HepG2 (cell line): ENCODE data around the gene SP3. TPM values are rescaled to one million over a fixed set of nuclear protein-coding genes. Genes with fewer than 3 reads are reported as not detected.

Source experiments
- ATAC-seq: fragments of 200-7000 bp; cut with Tn5 transposase; 3 replicates; pipeline ENCODE4 v1.9.1; 2020; ENCODE audit warnings: mild to moderate bottlenecking, moderate library complexity
- BruUV-seq: library from RNA; stranded (reverse); fragments of 400-500 nt; replicated peaks from 2 replicates; lab custom pipeline; 2021; lab: Mats Ljungman, UMichigan
- CTCF ChIA-PET: fragments of 300-600 bp; formaldehyde crosslinking; extraction: SDS; loops from one replicate; lab custom pipeline; 2021; ENCODE audit warnings: low total read pairs, inconsistent platforms, low intra/inter-chr PET ratio; lab: Yijun Ruan, JAX
- POLR2A ChIA-PET: fragments of 350-600 bp; sonication (Branson Sonifier 250); formaldehyde crosslinking; loops from one replicate; lab custom pipeline; 2020; ENCODE audit warnings: antibody characterized with exemption, inconsistent platforms; lab: Yijun Ruan, JAX
- DNase-seq: peaks from one replicate; pipeline ENCODE4 v3.0.0-alpha.2; 2015; ENCODE audit warnings: low spot score
- FAIRE-seq: peaks from 3 replicates; lab custom pipeline; 2011; peaks lifted over from hg19 to GRCh38; lab: Jason Lieb, UNC
- H2AFZ ChIP-seq: one replicate; pipeline ENCODE4 v1.6.1; 2011; ENCODE audit warnings: low read length, inconsistent platforms
- H3K27ac ChIP-seq: fragments of 300-600 bp; 3 replicates; pipeline ENCODE4 v1.8.0; 2011; ENCODE audit warnings: mixed run types, mild to moderate bottlenecking, mixed read lengths, low read length, inconsistent platforms; ENCODE audit not compliant: insufficient read depth; ENCODE audit errors: extremely low read length
- H3K27me3 ChIP-seq, 2 experiments: fragments of 200-600 bp in 1 of 2; 2 replicates in 1 of 2; 3 replicates in 1 of 2; pipeline versions ENCODE4 v1.6.0 to v1.8.0; 2011; ENCODE audit warnings: low read length in 2 of 2, mild to moderate bottlenecking in 2 of 2, moderate library complexity in 2 of 2, inconsistent platforms in 1 of 2; ENCODE audit not compliant: insufficient read depth in 2 of 2, control insufficient read depth in 1 of 2
- H3K36me3 ChIP-seq, 2 experiments: fragments of 200-600 bp in 1 of 2; replicated peaks in 1 of 2; 2 replicates in 1 of 2; 3 replicates in 1 of 2; pipeline versions ENCODE4 v1.5.1 to v1.8.0; 2011; ENCODE audit warnings: low read length in 2 of 2, inconsistent platforms in 1 of 2; ENCODE audit not compliant: insufficient read depth in 2 of 2, control insufficient read depth in 1 of 2
- H3K4me1 ChIP-seq: 2 replicates; pipeline ENCODE4 v1.5.1; 2012; ENCODE audit warnings: low read length, inconsistent platforms; ENCODE audit not compliant: insufficient read depth
- H3K4me2 ChIP-seq: 2 replicates; pipeline ENCODE4 v1.6.0; 2011; ENCODE audit warnings: low read depth, low read length, inconsistent platforms
- H3K4me3 ChIP-seq, 3 experiments: fragments of 200-600 bp in 1 of 3; sonication (generic), shearing (Covaris generic) in 1 of 3; replicated peaks in 1 of 3; 2 replicates each; pipeline ENCODE4 v1.5.1; 2011 to 2016; ENCODE audit warnings: low read length in 3 of 3, inconsistent platforms in 2 of 3, low read depth in 2 of 3, mild to moderate bottlenecking in 2 of 3, control low read depth in 1 of 3, mixed read lengths in 1 of 3; ENCODE audit not compliant: insufficient read depth in 1 of 3
- H3K79me2 ChIP-seq: one replicate; pipeline ENCODE4 v1.6.1; 2011; ENCODE audit warnings: low read length, inconsistent platforms; ENCODE audit not compliant: insufficient read depth
- H3K9ac ChIP-seq: 2 replicates; pipeline ENCODE4 v1.6.0; 2011; ENCODE audit warnings: mild to moderate bottlenecking, low read depth, low read length, inconsistent platforms; ENCODE audit not compliant: insufficient read depth
- H3K9me3 ChIP-seq: 2 replicates; pipeline ENCODE4 v1.5.1; 2012; ENCODE audit warnings: mild to moderate bottlenecking, low read length
- H4K20me1 ChIP-seq: 2 replicates; pipeline ENCODE4 v1.6.0; 2011; ENCODE audit warnings: inconsistent platforms, mild to moderate bottlenecking, low read length, moderate library complexity; ENCODE audit not compliant: insufficient read depth
- AGO1 ChIP-seq: fragments of 200-400 bp; formaldehyde crosslinking; IDR thresholded peaks from 2 replicates; pipeline ENCODE4 v1.6.1; 2017; ENCODE audit warnings: mild to moderate bottlenecking, low read depth, low read length, moderate library complexity; ENCODE audit not compliant: poor library complexity, severe bottlenecking
- ARID4A ChIP-seq: sonication (generic); formaldehyde crosslinking; IDR thresholded peaks from 2 replicates; pipeline ENCODE4 v1.5.0; 2020; ENCODE audit warnings: mild to moderate bottlenecking, missing genetic modification reagents, borderline replicate concordance
- ASH2L ChIP-seq: fragments of 300-600, 200-600 bp; sonication (generic); IDR thresholded peaks from 2 replicates; pipeline ENCODE4 v1.7.0; 2017; ENCODE audit warnings: low read depth, mild to moderate bottlenecking, moderate library complexity, mixed read lengths, low read length; ENCODE audit not compliant: insufficient read length
- EED ChIP-seq: sonication (generic); formaldehyde crosslinking; IDR thresholded peaks from 2 replicates; pipeline ENCODE4 v1.5.0; 2020; ENCODE audit warnings: mild to moderate bottlenecking, missing genetic modification reagents
- ELF4 ChIP-seq: sonication (generic); formaldehyde crosslinking; IDR thresholded peaks from 2 replicates; pipeline ENCODE4 v1.5.0; 2020; ENCODE audit warnings: missing genetic modification reagents, mild to moderate bottlenecking, moderate library complexity, borderline replicate concordance
- IKZF1 ChIP-seq: fragments of 450-650 bp; IDR thresholded peaks from 2 replicates; pipeline ENCODE4 v1.7.1; 2016
- RELA ChIP-seq: sonication (generic); formaldehyde crosslinking; IDR thresholded peaks from 2 replicates; pipeline ENCODE4 v1.4.0; 2020; ENCODE audit warnings: missing genetic modification reagents
- TOPORS ChIP-seq: sonication (generic); formaldehyde crosslinking; IDR thresholded peaks from 2 replicates; pipeline ENCODE4 v1.8.0; 2023; ENCODE audit warnings: mild to moderate bottlenecking, missing genetic modification reagents
- TRIM22 ChIP-seq: fragments of 450-650 bp; IDR thresholded peaks from 2 replicates; pipeline ENCODE4 v1.6.1; 2017
- ZNF503 ChIP-seq: sonication (generic); formaldehyde crosslinking; IDR thresholded peaks from 2 replicates; pipeline ENCODE4 v1.4.0; 2020; ENCODE audit warnings: missing genetic modification reagents
- ZNF737 ChIP-seq: sonication (generic); formaldehyde crosslinking; IDR thresholded peaks from 2 replicates; pipeline ENCODE4 v1.5.0; 2020; ENCODE audit warnings: missing genetic modification reagents, mild to moderate bottlenecking, borderline replicate concordance
- WGBS: methylation state at CpG from one replicate; pipeline ENCODE4 v1.1.6; 2017; ENCODE audit warnings: low lambda C conversion rate; 5-methylcytosine and 5-hydroxymethylcytosine counted together
- in situ Hi-C: cut with HindIII; loops from 2 replicates; pipeline ENCODE4 v1.10.0; 2017; ENCODE audit warnings: low pct_unique_long_range_greater_than_20kb; ENCODE audit not compliant: extremely low pct_ligation_motif_present
- intact Hi-C: fragments of 100-400 bp; cut with micrococcal nuclease; formaldehyde crosslinking; loops from one replicate; pipeline ENCODE4 v1.10.0; 2022; ENCODE audit not compliant: unreplicated experiment
- polyA plus RNA-seq, 8 experiments: library from polyadenylated mRNA; depleted of rRNA in 3 of 8; stranded (reverse) in 7 of 8; unstranded in 1 of 8; fragments of >200 nt; fragmentation: Illumina TruSeq in 4 of 8; extraction: Trizol in 4 of 8; gene quantifications; 2 replicates each; pipeline versions ENCODE4 v1.2.1 to v1.2.3, GENCODE V29; 2011 to 2016; ENCODE audit warnings: low read depth in 4 of 8, missing spikeins in 1 of 8, mixed read lengths in 1 of 8; ENCODE audit not compliant: insufficient read depth in 1 of 8
- total RNA-seq, 5 experiments: library from RNA; depleted of rRNA; stranded (reverse); fragments of >200 nt; fragmentation: Illumina TruSeq; extraction: Trizol; gene quantifications; 2 replicates each; pipeline ENCODE4 v1.2.3, GENCODE V29; 2016; ENCODE audit warnings: low read depth in 1 of 5
- TF ChIP-seq, protein P1 (sequence below): sonication (generic); formaldehyde crosslinking; conservative IDR thresholded peaks from 2 replicates; pipeline ENCODE4 v1.4.0; 2020; ENCODE audit warnings: missing genetic modification reagents
- TF ChIP-seq, protein P2 (sequence below): sonication (generic); formaldehyde crosslinking; IDR thresholded peaks from 2 replicates; pipeline ENCODE4 v1.4.0; 2020; ENCODE audit warnings: missing genetic modification reagents

The SP3 gene
- total and polyA plus RNA-seq, 2 of the 13 experiments (the other 11 are each of a cell fraction or from before 2014, with no cell fraction given), result 57.3 to 132 TPM

DNA sequence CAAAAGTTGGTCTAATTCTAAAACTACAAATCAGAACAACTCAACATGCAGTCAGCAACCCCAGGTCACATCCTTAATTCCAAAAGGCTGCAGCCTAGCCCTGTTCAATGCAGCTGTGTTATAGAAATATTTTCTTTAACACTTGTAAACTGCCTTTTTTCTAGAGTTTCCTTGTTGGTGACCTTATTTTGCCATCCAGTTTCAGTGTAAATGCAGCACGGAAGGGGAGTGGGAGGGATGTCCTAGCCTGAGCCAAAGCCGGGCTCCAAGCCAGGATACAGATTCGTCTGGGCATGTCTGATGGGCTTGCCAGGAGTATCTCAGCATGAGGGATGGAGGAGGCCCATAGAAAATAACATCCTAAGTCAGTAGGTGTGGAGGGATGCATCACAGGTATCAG, 17.7 kb upstream of the SP3 start:
- no peak overlapping the region for H3K4me3 ChIP-seq
- no peaks in the 10 kb centered on the region for H3K9me3 ChIP-seq
- H2AFZ ChIP-seq, result no peak overlapping the region
- POLR2A ChIA-PET, result no interaction called here
- H3K9ac ChIP-seq, result no peak overlapping the region
- no peaks in the 10 kb centered on the region; a peak in 1 of 5 replicates for H3K27me3 ChIP-seq
- ATAC-seq, result peak; percentile 38
- CTCF ChIA-PET, result no interaction called here
- H3K4me2 ChIP-seq, result peak overlapping the region; percentile 34
- no peak for DNase-seq
- no peaks in the 10 kb centered on the region for H3K79me2 ChIP-seq
- intact Hi-C loops (no loop called here), in situ Hi-C loops (no loop called here)
- 12% methylated on average over 3 of the region's 3 CpGs for WGBS
- H3K4me1 ChIP-seq, result peaks cover 48% of the 10 kb centered on the region
- no peaks in the 10 kb centered on the region for H4K20me1 ChIP-seq
- no peak for FAIRE-seq
- no TSS peak for BruUV-seq
- H3K27ac ChIP-seq, result no peak overlapping the region
- H3K36me3 ChIP-seq, result no peaks in the 10 kb centered on the region
- TF ChIP-seq IKZF1 (no peak), TRIM22 (no peak), ZNF737 (no peak), ASH2L (no peak), ELF4 (CRISPR knock-in tag) (no peak), TOPORS (no peak), RELA (CRISPR knock-in tag) (no peak), ARID4A (CRISPR knock-in tag) (no peak), AGO1 (no peak), EED (CRISPR knock-in tag) (no peak), ZNF503 (CRISPR knock-in tag) (no peak)
- TF ChIP-seq, protein P1, sequence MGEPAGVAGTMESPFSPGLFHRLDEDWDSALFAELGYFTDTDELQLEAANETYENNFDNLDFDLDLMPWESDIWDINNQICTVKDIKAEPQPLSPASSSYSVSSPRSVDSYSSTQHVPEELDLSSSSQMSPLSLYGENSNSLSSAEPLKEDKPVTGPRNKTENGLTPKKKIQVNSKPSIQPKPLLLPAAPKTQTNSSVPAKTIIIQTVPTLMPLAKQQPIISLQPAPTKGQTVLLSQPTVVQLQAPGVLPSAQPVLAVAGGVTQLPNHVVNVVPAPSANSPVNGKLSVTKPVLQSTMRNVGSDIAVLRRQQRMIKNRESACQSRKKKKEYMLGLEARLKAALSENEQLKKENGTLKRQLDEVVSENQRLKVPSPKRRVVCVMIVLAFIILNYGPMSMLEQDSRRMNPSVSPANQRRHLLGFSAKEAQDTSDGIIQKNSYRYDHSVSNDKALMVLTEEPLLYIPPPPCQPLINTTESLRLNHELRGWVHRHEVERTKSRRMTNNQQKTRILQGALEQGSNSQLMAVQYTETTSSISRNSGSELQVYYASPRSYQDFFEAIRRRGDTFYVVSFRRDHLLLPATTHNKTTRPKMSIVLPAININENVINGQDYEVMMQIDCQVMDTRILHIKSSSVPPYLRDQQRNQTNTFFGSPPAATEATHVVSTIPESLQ (CRISPR knock-in tag), result no peak
- TF ChIP-seq, protein P2, sequence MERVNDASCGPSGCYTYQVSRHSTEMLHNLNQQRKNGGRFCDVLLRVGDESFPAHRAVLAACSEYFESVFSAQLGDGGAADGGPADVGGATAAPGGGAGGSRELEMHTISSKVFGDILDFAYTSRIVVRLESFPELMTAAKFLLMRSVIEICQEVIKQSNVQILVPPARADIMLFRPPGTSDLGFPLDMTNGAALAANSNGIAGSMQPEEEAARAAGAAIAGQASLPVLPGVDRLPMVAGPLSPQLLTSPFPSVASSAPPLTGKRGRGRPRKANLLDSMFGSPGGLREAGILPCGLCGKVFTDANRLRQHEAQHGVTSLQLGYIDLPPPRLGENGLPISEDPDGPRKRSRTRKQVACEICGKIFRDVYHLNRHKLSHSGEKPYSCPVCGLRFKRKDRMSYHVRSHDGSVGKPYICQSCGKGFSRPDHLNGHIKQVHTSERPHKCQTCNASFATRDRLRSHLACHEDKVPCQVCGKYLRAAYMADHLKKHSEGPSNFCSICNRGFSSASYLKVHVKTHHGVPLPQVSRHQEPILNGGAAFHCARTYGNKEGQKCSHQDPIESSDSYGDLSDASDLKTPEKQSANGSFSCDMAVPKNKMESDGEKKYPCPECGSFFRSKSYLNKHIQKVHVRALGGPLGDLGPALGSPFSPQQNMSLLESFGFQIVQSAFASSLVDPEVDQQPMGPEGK (CRISPR knock-in tag), result no peak
